PC-3 (cell line): ENCODE results near the gene TIGD1. TPM values are rescaled to one million over a fixed set of nuclear protein-coding genes. Genes with fewer than 3 reads are reported as not detected.
"Not testable (repeated sequence)": the region's sequence is repeated elsewhere in the genome, so short reads cannot be mapped to it uniquely, and the experiment has no call there.

ENCODE experiments used
- ATAC-seq: fragments of 200-7000 bp; cut with Tn5 transposase; 2 replicates; pipeline ENCODE4 v1.9.1; 2020; ENCODE audit warnings: mild to moderate bottlenecking, moderate library complexity
- BruUV-seq: library from RNA; stranded (reverse); fragments of 400-500 nt; replicated peaks from 2 replicates; lab custom pipeline; 2021; lab: Mats Ljungman, UMichigan
- CTCF ChIA-PET: fragments of 300-600 bp; sonication (Branson Sonifier 250); formaldehyde crosslinking; loops from one replicate; lab custom pipeline; 2022; ENCODE audit warnings: antibody characterized with exemption; lab: Charles Lee
- POLR2A ChIA-PET: fragments of 300-600 bp; sonication (Branson Sonifier 250); formaldehyde crosslinking; loops from one replicate; lab custom pipeline; 2022; ENCODE audit warnings: antibody characterized with exemption; ENCODE audit not compliant: unreplicated experiment; lab: Charles Lee
- DNase-seq: peaks from one replicate; pipeline ENCODE4 v3.0.0-alpha.2; 2015
- H2AFZ ChIP-seq: fragments of 300-600 bp; sonication (generic); 2 replicates; pipeline ENCODE4 v1.6.0; 2016; ENCODE audit warnings: antibody characterized with exemption, low read length
- H3F3A ChIP-seq: fragments of 300-600 bp; sonication (generic); one replicate; pipeline ENCODE4 v1.6.0; 2017; ENCODE audit warnings: antibody characterized with exemption, low read length, control low read depth, mild to moderate bottlenecking; ENCODE audit not compliant: unreplicated experiment
- H3K27ac ChIP-seq: fragments of 300-600 bp; sonication (generic); 2 replicates; pipeline ENCODE4 v1.5.1; 2016; ENCODE audit warnings: mild to moderate bottlenecking, low read length
- H3K27me3 ChIP-seq: fragments of 300-600 bp; sonication (generic); 2 replicates; pipeline ENCODE4 v1.6.1; 2016; ENCODE audit warnings: low read length, mixed read lengths
- H3K36me3 ChIP-seq: fragments of 300-600 bp; sonication (generic); 2 replicates; pipeline ENCODE4 v1.6.1; 2016; ENCODE audit warnings: low read depth, mixed run types, low read length, mixed read lengths
- H3K4me1 ChIP-seq: fragments of 300-600 bp; sonication (generic); 2 replicates; pipeline ENCODE4 v1.5.1; 2016; ENCODE audit warnings: low read length; ENCODE audit not compliant: insufficient read depth
- H3K4me2 ChIP-seq: fragments of 300-600 bp; sonication (generic); 2 replicates; pipeline ENCODE4 v1.6.0; 2016; ENCODE audit warnings: low read length
- H3K4me3 ChIP-seq: fragments of 300-600 bp; sonication (generic); 2 replicates; pipeline ENCODE4 v1.5.1; 2016; ENCODE audit warnings: mild to moderate bottlenecking, low read length, mixed read lengths
- H3K79me2 ChIP-seq: fragments of 300-600 bp; sonication (generic); 2 replicates; pipeline ENCODE4 v1.6.1; 2017; ENCODE audit warnings: low read length, mixed read lengths
- H3K9ac ChIP-seq: fragments of 300-600 bp; sonication (generic); 2 replicates; pipeline ENCODE4 v1.6.0; 2016; ENCODE audit warnings: mild to moderate bottlenecking, low read length
- H3K9me2 ChIP-seq: fragments of 300-600 bp; sonication (generic); replicated peaks from 2 replicates; pipeline ENCODE4 v1.6.1; 2016; ENCODE audit warnings: mixed run types, low read length, mixed read lengths
- H3K9me3 ChIP-seq: fragments of 300-600 bp; sonication (generic); 2 replicates; pipeline ENCODE4 v1.6.1; 2016; ENCODE audit warnings: low read length, mixed read lengths
- H4K20me1 ChIP-seq: fragments of 300-600 bp; sonication (generic); 2 replicates; pipeline ENCODE4 v1.6.1; 2016; ENCODE audit warnings: low read length, mixed read lengths
- CTCF ChIP-seq: fragments of 300-600 bp; sonication (generic); conservative IDR thresholded peaks from 2 replicates; pipeline ENCODE4 v1.5.1; 2017; ENCODE audit warnings: antibody characterized with exemption, low read depth, mild to moderate bottlenecking, low read length
- EZH2 ChIP-seq: fragments of 300-600 bp; sonication (generic); IDR thresholded peaks from one replicate; pipeline ENCODE4 v1.6.1; 2017; ENCODE audit warnings: antibody characterized with exemption, mild to moderate bottlenecking, low read length; ENCODE audit not compliant: unreplicated experiment
- EZH2phosphoT487 ChIP-seq: fragments of 300-600 bp; sonication (generic); IDR thresholded peaks from 2 replicates; pipeline ENCODE4 v1.6.1; 2018; ENCODE audit warnings: mild to moderate bottlenecking, antibody characterized with exemption, low read length, borderline replicate concordance
- intact Hi-C: fragments of 100-400 bp; cut with micrococcal nuclease; formaldehyde crosslinking; loops from 2 replicates; pipeline ENCODE4 v1.9.0; 2023
- total RNA-seq: library from RNA; depleted of rRNA; stranded (reverse); fragments of >200 nt; gene quantifications from 2 replicates; pipeline ENCODE4 v1.2.3, GENCODE V29; 2014

The TIGD1 gene
- total RNA-seq, 1 experiment from 2014 or later, result 6.3 TPM

GRCh38 chr2:232534940-232535651 lies 15.3 kb downstream of the TIGD1 start:
- Histone ChIP-seq H3K9me2 (no peaks in the 10 kb centered on the region), H3K4me2 (no peak overlapping the region), H3K4me1 (no peaks in the 10 kb centered on the region), H4K20me1 (no peaks in the 10 kb centered on the region), H3F3A (no peaks in the 10 kb centered on the region), H3K36me3 (no peaks in the 10 kb centered on the region), H2AFZ (no peak overlapping the region), H3K4me3 (no peak overlapping the region), H3K9me3 (no peaks in the 10 kb centered on the region), H3K27ac (no peak overlapping the region), H3K27me3 (no peaks in the 10 kb centered on the region), H3K79me2 (no peaks in the 10 kb centered on the region), H3K9ac (no peak overlapping the region)
- POLR2A ChIA-PET, result no interaction called here
- DNase-seq (no peak), ATAC-seq (no peak)
- intact Hi-C loops, result no loop called here
- TF ChIP-seq CTCF (no peak), EZH2phosphoT487 (no peak), EZH2 (no peak)
- CTCF ChIA-PET, result no interaction called here
- no TSS peak for BruUV-seq

- ATAC-seq (no peak; the same call in 1 of the 2 replicates), DNase-seq (no peak)
- H3F3A ChIP-seq, result no peaks in the 10 kb centered on the region
- no peaks in the 10 kb centered on the region for H3K9me2 ChIP-seq
- BruUV-seq, result no TSS peak
- no peaks in the 10 kb centered on the region for H3K9me3 ChIP-seq
- H3K4me3 ChIP-seq, result no peak overlapping the region
- no peak overlapping the region for H3K9ac ChIP-seq
- H3K4me1 ChIP-seq, result no peaks in the 10 kb centered on the region
- intact Hi-C loops, result no loop called here
- no peaks in the 10 kb centered on the region for H3K27me3 ChIP-seq
- no peaks in the 10 kb centered on the region for H4K20me1 ChIP-seq
- no peaks in the 10 kb centered on the region for H3K79me2 ChIP-seq
- no peak overlapping the region for H2AFZ ChIP-seq
- no peak overlapping the region for H3K4me2 ChIP-seq
- ChIA-PET CTCF (no interaction called here), POLR2A (no interaction called here)
- no peaks in the 10 kb centered on the region for H3K36me3 ChIP-seq
- TF ChIP-seq EZH2, result no peak
- TF ChIP-seq CTCF, result no peak
- no peak for TF ChIP-seq EZH2phosphoT487
- no peak overlapping the region for H3K27ac ChIP-seq
These were observed 16.2 kb downstream of the TIGD1 start for GRCh38 chr2:232533944-232534710.

GRCh38 chr2:232532821-232533220 lies 17.5 kb downstream of the TIGD1 start:
- CTCF ChIA-PET, BruUV-seq: not testable (repeated sequence)

More at GRCh38 chr2:232532821-232533220, 17.5 kb downstream of the TIGD1 start:
- H3K4me2 ChIP-seq, H2AFZ ChIP-seq, H3K4me3 ChIP-seq, H3K9ac ChIP-seq, POLR2A ChIA-PET, H3K27me3 ChIP-seq, H3F3A ChIP-seq, H3K9me3 ChIP-seq, intact Hi-C loops, H3K79me2 ChIP-seq, H3K4me1 ChIP-seq, H3K36me3 ChIP-seq, H3K9me2 ChIP-seq, ATAC-seq, H4K20me1 ChIP-seq, H3K27ac ChIP-seq, DNase-seq: not testable (repeated sequence)
